A549 (cell line): ENCODE measurements around the gene CCDC70. TPM values are rescaled to one million over a fixed set of nuclear protein-coding genes. Genes with fewer than 3 reads are reported as not detected.
A peak's percentile ranks its signal among the peaks of the same experiment; 100 is the strongest.

ENCODE experiments used
- ATAC-seq, 2 experiments: fragments of 200-7000 bp in 1 of 2; fragments of >200 bp in 1 of 2; cut with Nextera tagmentation in 1 of 2; cut with Tn5 transposase in 1 of 2; 3 replicates each; pipeline versions ENCODE4 v1.8.0 to v1.9.1; 2018 to 2020; ENCODE audit warnings: mild to moderate bottlenecking in 1 of 2, moderate library complexity in 1 of 2
- CTCF ChIA-PET: fragments of 300-600 bp; sonication (Branson Sonifier 250); formaldehyde crosslinking; extraction: SDS; loops from one replicate; lab custom pipeline; 2021; ENCODE audit warnings: antibody characterized with exemption, inconsistent platforms; lab: Yijun Ruan, JAX
- POLR2A ChIA-PET: fragments of 350-600 bp; formaldehyde crosslinking; extraction: SDS; loops from one replicate; lab custom pipeline; 2021; ENCODE audit warnings: antibody characterized with exemption, inconsistent platforms; lab: Yijun Ruan, JAX
- DNase-seq, 2 experiments: peaks; one replicate each; pipeline versions ENCODE4 v3.0.0 to v3.0.0-alpha.2; 2011 to 2016; ENCODE audit warnings: low read depth in 1 of 2, low spot score in 1 of 2
- FAIRE-seq: peaks from 2 replicates; lab custom pipeline; 2011; peaks lifted over from hg19 to GRCh38; lab: Jason Lieb, UNC
- H3K27ac ChIP-seq, 2 experiments: fragments of >200 bp; sonication (Bioruptor Twin); formaldehyde crosslinking; 3 replicates each; pipeline ENCODE4 v1.5.1; 2016 to 2017
- H3K4me1 ChIP-seq: fragments of >200 bp; sonication (Bioruptor Twin); formaldehyde crosslinking; 3 replicates; pipeline ENCODE4 v1.6.1; 2016
- H3K4me2 ChIP-seq: fragments of >200 bp; sonication (Bioruptor Twin); formaldehyde crosslinking; 3 replicates; pipeline ENCODE4 v1.6.1; 2016
- H3K4me3 ChIP-seq: fragments of >200 bp; sonication (Bioruptor Twin); formaldehyde crosslinking; 3 replicates; pipeline ENCODE4 v1.5.1; 2016
- H3K9me3 ChIP-seq: fragments of >200 bp; sonication (Bioruptor Twin); formaldehyde crosslinking; 3 replicates; pipeline ENCODE4 v1.6.1; 2016
- BHLHE40 ChIP-seq: IDR thresholded peaks from 2 replicates; pipeline ENCODE4 v1.6.1; 2012; ENCODE audit warnings: low read depth, low read length, inconsistent platforms
- CEBPB ChIP-seq, 2 experiments: fragments of >200 bp in 1 of 2; sonication (Bioruptor Twin) in 1 of 2; formaldehyde crosslinking in 1 of 2; IDR thresholded peaks; 2 replicates each; pipeline ENCODE4 v1.6.1; 2012 to 2016
- EHMT2 ChIP-seq: fragments of 200-600 bp; sonication (generic); IDR thresholded peaks from 2 replicates; pipeline ENCODE4 v1.6.1; 2016; ENCODE audit warnings: antibody characterized with exemption, low read depth, mild to moderate bottlenecking, moderate library complexity
- MAFK ChIP-seq: fragments of 450-650 bp; IDR thresholded peaks from 2 replicates; pipeline ENCODE4 v1.6.1; 2014; ENCODE audit not compliant: partially characterized antibody
- MYC ChIP-seq: IDR thresholded peaks from 2 replicates; pipeline ENCODE4 v1.6.1; 2012; ENCODE audit warnings: mild to moderate bottlenecking, inconsistent platforms, low read length, improper control_type of control experiment, borderline replicate concordance
- POLR2A ChIP-seq: IDR thresholded peaks from 2 replicates; pipeline ENCODE4 v1.6.1; 2012; ENCODE audit warnings: mild to moderate bottlenecking, low read length
- RAD21 ChIP-seq, 2 experiments: fragments of >200 bp in 1 of 2; sonication (Bioruptor Twin) in 1 of 2; formaldehyde crosslinking in 1 of 2; IDR thresholded peaks in 1 of 2; conservative IDR thresholded peaks in 1 of 2; 2 replicates in 1 of 2; 3 replicates in 1 of 2; pipeline ENCODE4 v1.6.1; 2012 to 2018; ENCODE audit warnings: inconsistent platforms in 1 of 2
- RCOR1 ChIP-seq: fragments of 150-350 bp; IDR thresholded peaks from 2 replicates; pipeline ENCODE4 v1.6.1; 2014; ENCODE audit warnings: antibody characterized with exemption, low read length, low read depth
- SMC3 ChIP-seq: fragments of >200 bp; sonication (Bioruptor Twin); formaldehyde crosslinking; IDR thresholded peaks from 3 replicates; pipeline ENCODE4 v1.6.1; 2018; ENCODE audit warnings: inconsistent platforms
- WGBS: methylation state at CpG from one replicate; pipeline ENCODE4 v1.1.6; 2017; ENCODE audit errors: missing lambda C conversion rate; 5-methylcytosine and 5-hydroxymethylcytosine counted together
- polyA plus RNA-seq, 4 experiments: library from polyadenylated mRNA; depleted of rRNA in 3 of 4; stranded (reverse); fragments of >200 nt; fragmentation: RNase III in 1 of 4; extraction: RNeasy Plus Mini Kit Qiagen cat#74134 plus additional on column Dnase treatment in 1 of 4; gene quantifications; 2 replicates in 3 of 4; 3 replicates in 1 of 4; pipeline ENCODE4 v1.2.3, GENCODE V29; 2011 to 2017
- TF ChIP-seq, protein P1 (sequence below): IDR thresholded peaks from 2 replicates; pipeline ENCODE4 v1.6.1; 2012
- TF ChIP-seq, protein P2 (sequence below): fragments of >200 bp; sonication (Bioruptor Twin); formaldehyde crosslinking; IDR thresholded peaks from 3 replicates; pipeline ENCODE4 v1.5.1; 2016
- TF ChIP-seq, protein P3 (sequence below): fragments of 200-600 bp; sonication (generic); IDR thresholded peaks from 2 replicates; pipeline ENCODE4 v1.6.1; 2016; ENCODE audit warnings: antibody characterized with exemption, mild to moderate bottlenecking, moderate library complexity
- TF ChIP-seq, protein P4 (sequence below): fragments of 150-350 bp; IDR thresholded peaks from 2 replicates; pipeline ENCODE4 v1.6.1; 2014; ENCODE audit warnings: low read depth, mild to moderate bottlenecking, low read length
- TF ChIP-seq, protein P5 (sequence below): fragments of 250-450 bp; sonication (Bioruptor Pico); IDR thresholded peaks from 2 replicates; pipeline ENCODE4 v1.5.0; 2020; ENCODE audit warnings: low read depth, mild to moderate bottlenecking, moderate library complexity
- TF ChIP-seq, protein P6 (sequence below): fragments of >200 bp; sonication (Bioruptor Twin); formaldehyde crosslinking; IDR thresholded peaks from 3 replicates; pipeline ENCODE4 v1.6.1; 2016
- TF ChIP-seq, protein P7 (sequence below): IDR thresholded peaks from 2 replicates; pipeline ENCODE4 v1.6.1; 2012; ENCODE audit warnings: low read depth, borderline replicate concordance
- TF ChIP-seq, protein P8 (sequence below): fragments of 250-450 bp; sonication (Bioruptor Pico); IDR thresholded peaks from 2 replicates; pipeline ENCODE4 v1.5.0; 2021; ENCODE audit warnings: mild to moderate bottlenecking, moderate library complexity, borderline replicate concordance
- TF ChIP-seq, protein P9 (sequence below): IDR thresholded peaks from 2 replicates; pipeline ENCODE4 v1.6.1; 2012

The CCDC70 gene
- polyA plus RNA-seq, 2 of the 4 experiments (the other 2 are of a cell fraction) = not detected

DNA sequence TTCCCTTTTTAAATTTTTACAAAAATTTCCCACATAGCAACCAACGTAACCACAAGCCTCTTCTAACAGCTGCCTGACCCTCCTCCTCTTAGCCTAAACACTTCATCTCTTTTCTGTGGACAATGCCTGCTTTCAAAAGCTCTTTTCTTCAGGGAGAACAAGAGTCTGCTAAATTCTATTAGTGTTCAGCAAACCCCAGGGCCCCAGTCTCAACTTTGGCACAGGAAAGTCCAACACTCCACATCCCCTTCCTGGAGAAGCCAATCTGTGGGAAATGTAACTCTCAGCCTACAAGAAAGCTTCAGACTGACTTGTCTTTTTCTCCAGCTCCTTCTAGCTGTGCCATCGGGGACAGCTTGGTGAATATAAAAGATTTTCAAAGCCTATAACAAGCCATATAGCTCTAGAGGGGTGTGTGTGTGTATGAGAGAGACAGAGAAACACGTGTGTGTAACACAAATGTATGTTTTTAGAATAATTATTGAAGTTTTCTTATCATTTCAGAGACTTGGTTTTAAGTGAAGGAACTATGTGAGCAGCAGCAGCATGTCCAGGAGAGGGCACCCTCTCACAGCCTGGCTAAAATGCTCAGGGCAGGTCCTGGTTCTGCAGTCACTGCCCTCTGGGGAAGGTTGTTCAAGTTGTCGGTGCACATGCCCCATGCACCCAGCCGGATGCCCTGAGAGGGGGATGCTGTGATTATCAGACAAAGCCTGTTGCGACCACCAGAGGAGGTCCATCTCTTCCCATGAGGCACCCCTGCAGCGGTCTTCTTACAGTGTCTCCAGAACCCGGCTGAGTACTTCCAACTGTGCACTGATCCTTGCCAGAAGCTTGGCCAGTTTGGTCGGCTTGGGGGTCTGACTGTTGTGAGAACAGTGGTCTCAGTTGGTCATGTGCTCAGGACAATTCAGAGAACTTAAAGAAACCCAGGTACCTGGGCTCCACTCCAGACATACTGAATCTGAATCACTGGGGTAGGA, 34.4 kb downstream of the CCDC70 start:
- ChIA-PET CTCF (interaction anchor here (0.6 to 9.2 kb wide), 22 partner anchors 8 to 307 kb away, joined by 3 to 81 read pairs (median 3); partner anchors contain the start of gene NEK5), POLR2A (interaction anchor here (0.9 to 1.2 kb wide), 2 partner anchors 231 to 232 kb away, joined by 3 read pairs; no protein-coding TSS in a partner anchor)
- Histone ChIP-seq H3K27ac (no peak overlapping the region), H3K4me3 (no peak overlapping the region), H3K9me3 (no peaks in the 10 kb centered on the region), H3K4me1 (no peaks in the 10 kb centered on the region), H3K4me2 (0 out of 3 replicates have a peak overlapping the region, but pooled peaks have one; percentile 10)
- ATAC-seq = peak; percentile 95 to 98
- FAIRE-seq = no peak
- TF ChIP-seq, protein P1, sequence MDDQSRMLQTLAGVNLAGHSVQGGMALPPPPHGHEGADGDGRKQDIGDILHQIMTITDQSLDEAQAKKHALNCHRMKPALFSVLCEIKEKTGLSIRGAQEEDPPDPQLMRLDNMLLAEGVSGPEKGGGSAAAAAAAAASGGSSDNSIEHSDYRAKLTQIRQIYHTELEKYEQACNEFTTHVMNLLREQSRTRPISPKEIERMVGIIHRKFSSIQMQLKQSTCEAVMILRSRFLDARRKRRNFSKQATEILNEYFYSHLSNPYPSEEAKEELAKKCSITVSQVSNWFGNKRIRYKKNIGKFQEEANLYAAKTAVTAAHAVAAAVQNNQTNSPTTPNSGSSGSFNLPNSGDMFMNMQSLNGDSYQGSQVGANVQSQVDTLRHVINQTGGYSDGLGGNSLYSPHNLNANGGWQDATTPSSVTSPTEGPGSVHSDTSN = no peak
- TF ChIP-seq RAD21 (conservative IDR thresholded peaks at IDR 0.05 in 1 of 2, IDR thresholded peaks at IDR 0.05 in 1 of 2) (peak; percentile 63 to 70), POLR2A (no peak), EHMT2 (no peak), CEBPB (IDR thresholded peaks at IDR 0.05) (no peak), SMC3 (peak; percentile 68), MYC (no peak), RCOR1 (no peak)
- TF ChIP-seq, protein P2, sequence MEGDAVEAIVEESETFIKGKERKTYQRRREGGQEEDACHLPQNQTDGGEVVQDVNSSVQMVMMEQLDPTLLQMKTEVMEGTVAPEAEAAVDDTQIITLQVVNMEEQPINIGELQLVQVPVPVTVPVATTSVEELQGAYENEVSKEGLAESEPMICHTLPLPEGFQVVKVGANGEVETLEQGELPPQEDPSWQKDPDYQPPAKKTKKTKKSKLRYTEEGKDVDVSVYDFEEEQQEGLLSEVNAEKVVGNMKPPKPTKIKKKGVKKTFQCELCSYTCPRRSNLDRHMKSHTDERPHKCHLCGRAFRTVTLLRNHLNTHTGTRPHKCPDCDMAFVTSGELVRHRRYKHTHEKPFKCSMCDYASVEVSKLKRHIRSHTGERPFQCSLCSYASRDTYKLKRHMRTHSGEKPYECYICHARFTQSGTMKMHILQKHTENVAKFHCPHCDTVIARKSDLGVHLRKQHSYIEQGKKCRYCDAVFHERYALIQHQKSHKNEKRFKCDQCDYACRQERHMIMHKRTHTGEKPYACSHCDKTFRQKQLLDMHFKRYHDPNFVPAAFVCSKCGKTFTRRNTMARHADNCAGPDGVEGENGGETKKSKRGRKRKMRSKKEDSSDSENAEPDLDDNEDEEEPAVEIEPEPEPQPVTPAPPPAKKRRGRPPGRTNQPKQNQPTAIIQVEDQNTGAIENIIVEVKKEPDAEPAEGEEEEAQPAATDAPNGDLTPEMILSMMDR = peak; percentile 60
- TF ChIP-seq, protein P3, sequence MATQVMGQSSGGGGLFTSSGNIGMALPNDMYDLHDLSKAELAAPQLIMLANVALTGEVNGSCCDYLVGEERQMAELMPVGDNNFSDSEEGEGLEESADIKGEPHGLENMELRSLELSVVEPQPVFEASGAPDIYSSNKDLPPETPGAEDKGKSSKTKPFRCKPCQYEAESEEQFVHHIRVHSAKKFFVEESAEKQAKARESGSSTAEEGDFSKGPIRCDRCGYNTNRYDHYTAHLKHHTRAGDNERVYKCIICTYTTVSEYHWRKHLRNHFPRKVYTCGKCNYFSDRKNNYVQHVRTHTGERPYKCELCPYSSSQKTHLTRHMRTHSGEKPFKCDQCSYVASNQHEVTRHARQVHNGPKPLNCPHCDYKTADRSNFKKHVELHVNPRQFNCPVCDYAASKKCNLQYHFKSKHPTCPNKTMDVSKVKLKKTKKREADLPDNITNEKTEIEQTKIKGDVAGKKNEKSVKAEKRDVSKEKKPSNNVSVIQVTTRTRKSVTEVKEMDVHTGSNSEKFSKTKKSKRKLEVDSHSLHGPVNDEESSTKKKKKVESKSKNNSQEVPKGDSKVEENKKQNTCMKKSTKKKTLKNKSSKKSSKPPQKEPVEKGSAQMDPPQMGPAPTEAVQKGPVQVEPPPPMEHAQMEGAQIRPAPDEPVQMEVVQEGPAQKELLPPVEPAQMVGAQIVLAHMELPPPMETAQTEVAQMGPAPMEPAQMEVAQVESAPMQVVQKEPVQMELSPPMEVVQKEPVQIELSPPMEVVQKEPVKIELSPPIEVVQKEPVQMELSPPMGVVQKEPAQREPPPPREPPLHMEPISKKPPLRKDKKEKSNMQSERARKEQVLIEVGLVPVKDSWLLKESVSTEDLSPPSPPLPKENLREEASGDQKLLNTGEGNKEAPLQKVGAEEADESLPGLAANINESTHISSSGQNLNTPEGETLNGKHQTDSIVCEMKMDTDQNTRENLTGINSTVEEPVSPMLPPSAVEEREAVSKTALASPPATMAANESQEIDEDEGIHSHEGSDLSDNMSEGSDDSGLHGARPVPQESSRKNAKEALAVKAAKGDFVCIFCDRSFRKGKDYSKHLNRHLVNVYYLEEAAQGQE = no peak
- TF ChIP-seq, protein P4, sequence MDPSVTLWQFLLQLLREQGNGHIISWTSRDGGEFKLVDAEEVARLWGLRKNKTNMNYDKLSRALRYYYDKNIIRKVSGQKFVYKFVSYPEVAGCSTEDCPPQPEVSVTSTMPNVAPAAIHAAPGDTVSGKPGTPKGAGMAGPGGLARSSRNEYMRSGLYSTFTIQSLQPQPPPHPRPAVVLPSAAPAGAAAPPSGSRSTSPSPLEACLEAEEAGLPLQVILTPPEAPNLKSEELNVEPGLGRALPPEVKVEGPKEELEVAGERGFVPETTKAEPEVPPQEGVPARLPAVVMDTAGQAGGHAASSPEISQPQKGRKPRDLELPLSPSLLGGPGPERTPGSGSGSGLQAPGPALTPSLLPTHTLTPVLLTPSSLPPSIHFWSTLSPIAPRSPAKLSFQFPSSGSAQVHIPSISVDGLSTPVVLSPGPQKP = no peak
- TF ChIP-seq, protein P5, sequence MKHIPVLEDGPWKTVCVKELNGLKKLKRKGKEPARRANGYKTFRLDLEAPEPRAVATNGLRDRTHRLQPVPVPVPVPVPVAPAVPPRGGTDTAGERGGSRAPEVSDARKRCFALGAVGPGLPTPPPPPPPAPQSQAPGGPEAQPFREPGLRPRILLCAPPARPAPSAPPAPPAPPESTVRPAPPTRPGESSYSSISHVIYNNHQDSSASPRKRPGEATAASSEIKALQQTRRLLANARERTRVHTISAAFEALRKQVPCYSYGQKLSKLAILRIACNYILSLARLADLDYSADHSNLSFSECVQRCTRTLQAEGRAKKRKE = no peak
- WGBS = 2% methylated on average over 5 of the region's 9 CpGs
- peak; percentile 41 to 47 for DNase-seq

DNA sequence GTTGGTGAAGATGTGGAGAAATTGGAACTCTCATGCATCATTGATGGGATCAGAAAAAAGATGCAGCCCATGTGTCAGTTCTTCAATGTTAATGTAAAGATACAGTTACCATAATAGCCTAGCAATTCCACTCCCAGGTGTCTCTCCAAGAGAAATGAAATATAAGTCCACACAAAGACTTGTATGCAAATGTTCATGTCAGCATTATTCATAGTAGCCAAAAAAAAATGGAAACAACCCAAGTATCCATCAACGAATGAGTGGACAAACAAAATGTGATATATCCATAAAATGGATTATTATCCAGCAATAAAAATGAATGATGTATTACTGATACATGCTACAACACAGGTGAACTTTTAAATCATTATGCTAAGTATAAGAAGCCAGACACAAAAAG, 38.7 kb downstream of the CCDC70 start:
- Histone ChIP-seq H3K4me1 (no peaks in the 10 kb centered on the region), H3K4me3 (no peak overlapping the region), H3K27ac (no peak overlapping the region), H3K4me2 (no peak overlapping the region), H3K9me3 (no peaks in the 10 kb centered on the region)
- ATAC-seq (no peak), DNase-seq (no peak), FAIRE-seq (no peak)
- TF ChIP-seq, protein P6, sequence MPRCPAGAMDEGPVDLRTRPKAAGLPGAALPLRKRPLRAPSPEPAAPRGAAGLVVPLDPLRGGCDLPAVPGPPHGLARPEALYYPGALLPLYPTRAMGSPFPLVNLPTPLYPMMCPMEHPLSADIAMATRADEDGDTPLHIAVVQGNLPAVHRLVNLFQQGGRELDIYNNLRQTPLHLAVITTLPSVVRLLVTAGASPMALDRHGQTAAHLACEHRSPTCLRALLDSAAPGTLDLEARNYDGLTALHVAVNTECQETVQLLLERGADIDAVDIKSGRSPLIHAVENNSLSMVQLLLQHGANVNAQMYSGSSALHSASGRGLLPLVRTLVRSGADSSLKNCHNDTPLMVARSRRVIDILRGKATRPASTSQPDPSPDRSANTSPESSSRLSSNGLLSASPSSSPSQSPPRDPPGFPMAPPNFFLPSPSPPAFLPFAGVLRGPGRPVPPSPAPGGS = no peak
- TF ChIP-seq, protein P4 = no peak
- TF ChIP-seq, protein P7, sequence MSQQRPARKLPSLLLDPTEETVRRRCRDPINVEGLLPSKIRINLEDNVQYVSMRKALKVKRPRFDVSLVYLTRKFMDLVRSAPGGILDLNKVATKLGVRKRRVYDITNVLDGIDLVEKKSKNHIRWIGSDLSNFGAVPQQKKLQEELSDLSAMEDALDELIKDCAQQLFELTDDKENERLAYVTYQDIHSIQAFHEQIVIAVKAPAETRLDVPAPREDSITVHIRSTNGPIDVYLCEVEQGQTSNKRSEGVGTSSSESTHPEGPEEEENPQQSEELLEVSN = no peak
- TF ChIP-seq BHLHE40 = no peak
- TF ChIP-seq, protein P8, sequence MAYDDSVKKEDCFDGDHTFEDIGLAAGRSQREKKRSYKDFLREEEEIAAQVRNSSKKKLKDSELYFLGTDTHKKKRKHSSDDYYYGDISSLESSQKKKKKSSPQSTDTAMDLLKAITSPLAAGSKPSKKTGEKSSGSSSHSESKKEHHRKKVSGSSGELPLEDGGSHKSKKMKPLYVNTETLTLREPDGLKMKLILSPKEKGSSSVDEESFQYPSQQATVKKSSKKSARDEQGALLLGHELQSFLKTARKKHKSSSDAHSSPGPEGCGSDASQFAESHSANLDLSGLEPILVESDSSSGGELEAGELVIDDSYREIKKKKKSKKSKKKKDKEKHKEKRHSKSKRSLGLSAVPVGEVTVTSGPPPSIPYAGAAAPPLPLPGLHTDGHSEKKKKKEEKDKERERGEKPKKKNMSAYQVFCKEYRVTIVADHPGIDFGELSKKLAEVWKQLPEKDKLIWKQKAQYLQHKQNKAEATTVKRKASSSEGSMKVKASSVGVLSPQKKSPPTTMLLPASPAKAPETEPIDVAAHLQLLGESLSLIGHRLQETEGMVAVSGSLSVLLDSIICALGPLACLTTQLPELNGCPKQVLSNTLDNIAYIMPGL = no peak
- no peak for TF ChIP-seq SMC3
- TF ChIP-seq, protein P9, sequence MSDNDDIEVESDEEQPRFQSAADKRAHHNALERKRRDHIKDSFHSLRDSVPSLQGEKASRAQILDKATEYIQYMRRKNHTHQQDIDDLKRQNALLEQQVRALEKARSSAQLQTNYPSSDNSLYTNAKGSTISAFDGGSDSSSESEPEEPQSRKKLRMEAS = no peak
- TF ChIP-seq MAFK = peak; percentile 48
- CTCF ChIA-PET = no interaction called here
- POLR2A ChIA-PET = no interaction called here
- WGBS = 30% methylated on average over 1 of the region's 1 CpG
